DND-41 (cell line): ENCODE data around the gene TRIM68.

ENCODE experiments used
- ATAC-seq: fragments of 200-7000 bp; cut with Tn5 transposase; 3 replicates; pipeline ENCODE4 v1.9.1; 2021; ENCODE audit warnings: low read depth; ENCODE audit not compliant: insufficient read depth
- DNase-seq: peaks from one replicate; pipeline ENCODE4 v3.0.0-alpha.2; 2020
- H2AFZ ChIP-seq: 2 replicates; pipeline ENCODE4 v1.6.0; 2012; ENCODE audit warnings: low read depth, low read length
- H3K27ac ChIP-seq: 2 replicates; pipeline ENCODE4 v1.5.1; 2012; ENCODE audit warnings: low read length, inconsistent platforms
- H3K27me3 ChIP-seq: fragments of 200-600 bp; sonication (generic); 2 replicates; pipeline ENCODE4 v1.6.0; 2012; ENCODE audit warnings: low read length, mild to moderate bottlenecking, inconsistent platforms; ENCODE audit not compliant: insufficient read depth, poor library complexity
- H3K36me3 ChIP-seq: 2 replicates; pipeline ENCODE4 v1.5.1; 2012; ENCODE audit warnings: low read length, inconsistent platforms; ENCODE audit not compliant: insufficient read depth
- H3K4me1 ChIP-seq: 2 replicates; pipeline ENCODE4 v1.5.1; 2012; ENCODE audit warnings: mild to moderate bottlenecking, low read length; ENCODE audit not compliant: insufficient read depth
- H3K4me2 ChIP-seq: 2 replicates; pipeline ENCODE4 v1.6.0; 2012; ENCODE audit warnings: mild to moderate bottlenecking, moderate library complexity, low read length, inconsistent platforms; ENCODE audit not compliant: insufficient read depth
- H3K4me3 ChIP-seq, 2 experiments: fragments of 200-600 bp in 1 of 2; shearing (Covaris generic) in 1 of 2; 2 replicates each; pipeline ENCODE4 v1.5.1; 2012 to 2016; ENCODE audit warnings: inconsistent platforms in 2 of 2, low read length in 2 of 2, mild to moderate bottlenecking in 2 of 2, low read depth in 1 of 2, moderate library complexity in 1 of 2
- H3K79me2 ChIP-seq: 2 replicates; pipeline ENCODE4 v1.6.0; 2012; ENCODE audit warnings: low read length, inconsistent platforms; ENCODE audit not compliant: insufficient read depth
- H3K9ac ChIP-seq: 2 replicates; pipeline ENCODE4 v1.6.0; 2012; ENCODE audit warnings: low read depth, mild to moderate bottlenecking, inconsistent platforms, low read length, moderate library complexity
- H3K9me3 ChIP-seq: 2 replicates; pipeline ENCODE4 v1.5.1; 2012; ENCODE audit warnings: low read length, moderate library complexity, mild to moderate bottlenecking, inconsistent platforms; ENCODE audit not compliant: insufficient read depth, severe bottlenecking
- H4K20me1 ChIP-seq: 2 replicates; pipeline ENCODE4 v1.6.0; 2012; ENCODE audit warnings: low read length; ENCODE audit not compliant: insufficient read depth
- EZH2 ChIP-seq: IDR thresholded peaks from 3 replicates; pipeline ENCODE4 v1.6.1; 2012; ENCODE audit warnings: borderline replicate concordance, low read depth, mild to moderate bottlenecking, moderate library complexity, low read length, inconsistent platforms; ENCODE audit not compliant: severe bottlenecking
- TF ChIP-seq, protein P1 (sequence below): IDR thresholded peaks from 2 replicates; pipeline ENCODE4 v1.5.1; 2012; ENCODE audit warnings: borderline replicate concordance, low read length, moderate library complexity, mild to moderate bottlenecking; ENCODE audit not compliant: poor library complexity, severe bottlenecking; ENCODE audit errors: extremely low read depth

The TRIM68 gene

DNA sequence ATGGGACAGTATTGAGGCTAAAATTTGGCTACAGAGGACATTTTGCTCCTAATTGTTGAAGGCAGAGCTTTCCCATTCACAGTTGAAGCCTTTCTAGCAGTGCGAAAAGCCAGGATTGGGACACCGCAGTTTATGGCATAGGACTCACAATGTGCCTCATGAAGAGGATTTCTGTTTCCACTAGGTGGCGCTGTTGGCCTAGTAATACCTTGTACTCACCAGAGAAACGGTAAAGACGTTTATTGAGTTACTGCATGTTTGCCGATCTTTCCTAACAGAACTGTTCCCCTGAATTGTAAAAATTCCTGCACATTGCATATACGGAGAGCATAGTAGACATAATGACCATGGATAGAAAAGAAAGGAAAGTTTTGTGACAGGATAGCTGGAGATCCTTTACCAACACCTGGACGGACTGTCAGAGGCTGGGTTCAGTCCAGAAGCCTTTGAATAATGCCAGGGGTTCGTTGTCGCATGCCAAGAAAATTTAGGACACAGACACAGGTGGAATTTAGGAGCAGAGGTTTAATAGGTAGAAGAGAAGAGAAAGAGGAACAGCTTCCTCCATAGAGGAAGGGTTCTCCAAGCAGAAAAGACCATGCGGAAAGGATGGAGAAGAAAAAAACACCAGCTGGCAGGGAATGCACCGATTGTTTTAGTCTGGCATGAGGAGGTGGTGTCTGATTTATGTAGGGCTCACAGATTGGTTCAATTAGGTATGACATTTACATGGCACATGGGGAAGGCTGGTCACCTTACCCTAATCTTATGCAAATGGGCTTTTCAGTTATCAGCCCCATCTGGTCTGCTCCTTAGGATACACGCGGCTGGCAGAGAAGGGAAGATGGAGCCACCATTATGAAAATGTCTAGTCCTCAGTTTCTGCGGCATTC, 18.4 kb upstream of the TRIM68 start:
- Histone ChIP-seq H3K27me3 (peaks cover 3% of the 10 kb centered on the region), H3K4me3 (no peak overlapping the region), H3K4me2 (no peak overlapping the region), H3K4me1 (no peaks in the 10 kb centered on the region), H3K27ac (no peak overlapping the region), H3K36me3 (no peaks in the 10 kb centered on the region), H3K9me3 (no peaks in the 10 kb centered on the region), H2AFZ (no peak overlapping the region), H3K9ac (no peak overlapping the region), H4K20me1 (no peaks in the 10 kb centered on the region), H3K79me2 (no peaks in the 10 kb centered on the region)
- ATAC-seq (peak; percentile 67; the same call in 2 of the 3 replicates), DNase-seq (peak; percentile 61)
- TF ChIP-seq EZH2 = no peak
- TF ChIP-seq, protein P1, sequence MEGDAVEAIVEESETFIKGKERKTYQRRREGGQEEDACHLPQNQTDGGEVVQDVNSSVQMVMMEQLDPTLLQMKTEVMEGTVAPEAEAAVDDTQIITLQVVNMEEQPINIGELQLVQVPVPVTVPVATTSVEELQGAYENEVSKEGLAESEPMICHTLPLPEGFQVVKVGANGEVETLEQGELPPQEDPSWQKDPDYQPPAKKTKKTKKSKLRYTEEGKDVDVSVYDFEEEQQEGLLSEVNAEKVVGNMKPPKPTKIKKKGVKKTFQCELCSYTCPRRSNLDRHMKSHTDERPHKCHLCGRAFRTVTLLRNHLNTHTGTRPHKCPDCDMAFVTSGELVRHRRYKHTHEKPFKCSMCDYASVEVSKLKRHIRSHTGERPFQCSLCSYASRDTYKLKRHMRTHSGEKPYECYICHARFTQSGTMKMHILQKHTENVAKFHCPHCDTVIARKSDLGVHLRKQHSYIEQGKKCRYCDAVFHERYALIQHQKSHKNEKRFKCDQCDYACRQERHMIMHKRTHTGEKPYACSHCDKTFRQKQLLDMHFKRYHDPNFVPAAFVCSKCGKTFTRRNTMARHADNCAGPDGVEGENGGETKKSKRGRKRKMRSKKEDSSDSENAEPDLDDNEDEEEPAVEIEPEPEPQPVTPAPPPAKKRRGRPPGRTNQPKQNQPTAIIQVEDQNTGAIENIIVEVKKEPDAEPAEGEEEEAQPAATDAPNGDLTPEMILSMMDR = peak; percentile 80

DNA sequence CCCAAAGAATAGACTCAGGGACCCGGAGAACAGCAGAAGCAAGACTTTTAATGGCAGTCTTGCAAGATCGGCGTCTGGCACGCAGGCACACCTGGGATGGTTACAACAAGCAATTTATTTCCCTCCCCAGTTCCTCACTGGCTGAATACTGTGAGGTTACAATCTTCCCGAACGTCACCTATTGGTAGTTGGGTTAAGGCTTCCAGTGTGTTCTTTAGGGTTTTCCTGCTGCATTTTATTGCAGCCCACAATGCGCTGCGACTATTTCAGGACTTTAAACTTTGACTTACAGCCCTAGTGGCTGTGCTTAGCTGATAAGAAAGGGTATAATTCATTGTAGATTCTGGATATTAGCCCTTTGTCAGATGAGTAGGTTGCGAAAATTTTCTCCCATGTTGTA, 11.5 kb upstream of the TRIM68 start:
- Histone ChIP-seq H2AFZ (no peak overlapping the region), H3K9me3 (no peaks in the 10 kb centered on the region), H3K4me1 (no peaks in the 10 kb centered on the region), H3K9ac (no peak overlapping the region), H3K4me2 (no peak overlapping the region), H3K79me2 (no peaks in the 10 kb centered on the region), H3K4me3 (no peak overlapping the region), H3K27ac (no peak overlapping the region), H3K27me3 (peaks cover 3% of the 10 kb centered on the region), H3K36me3 (no peaks in the 10 kb centered on the region), H4K20me1 (no peaks in the 10 kb centered on the region)
- no peak for TF ChIP-seq EZH2
- TF ChIP-seq, protein P1 = no peak
- ATAC-seq (no peak), DNase-seq (no peak)

DNA sequence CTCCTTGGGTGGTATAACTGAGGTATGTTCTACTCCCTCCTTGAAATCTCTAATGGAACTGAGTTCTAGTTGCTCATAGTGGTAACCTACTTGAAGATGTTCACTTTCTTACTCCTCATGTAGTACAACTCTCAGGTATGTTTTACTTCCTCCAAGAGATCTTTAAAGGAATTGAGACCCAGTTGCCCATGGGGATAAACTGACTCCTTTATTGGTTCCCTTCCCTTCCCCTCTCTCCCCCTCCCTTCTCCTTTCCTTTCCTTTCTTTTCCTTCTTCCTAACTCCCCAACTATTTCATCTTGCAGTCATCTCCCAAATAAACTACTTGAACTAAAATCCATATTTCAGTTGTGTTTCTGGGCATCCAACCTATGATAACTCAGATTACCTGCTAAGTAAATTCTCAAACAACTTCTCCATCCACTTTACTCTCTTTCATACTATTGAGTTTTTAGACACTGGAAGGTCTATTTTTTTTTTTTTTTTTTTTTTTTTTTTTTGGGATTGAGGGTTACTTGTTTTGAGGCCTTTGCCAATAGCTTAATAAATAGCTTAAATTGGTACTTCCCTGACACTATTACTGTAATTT, 7.9 kb upstream of the TRIM68 start:
- no peaks in the 10 kb centered on the region for H3K4me1 ChIP-seq
- no peaks in the 10 kb centered on the region for H3K36me3 ChIP-seq
- H3K79me2 ChIP-seq = no peaks in the 10 kb centered on the region
- no peaks in the 10 kb centered on the region for H3K27me3 ChIP-seq
- no peak for DNase-seq
- H3K4me3 ChIP-seq = no peak overlapping the region
- TF ChIP-seq EZH2 = no peak
- TF ChIP-seq, protein P1 = no peak
- no peak for ATAC-seq
- no peak overlapping the region for H3K27ac ChIP-seq
- no peak overlapping the region for H3K4me2 ChIP-seq
- H2AFZ ChIP-seq = no peak overlapping the region
- no peaks in the 10 kb centered on the region for H4K20me1 ChIP-seq
- no peak overlapping the region for H3K9ac ChIP-seq
- no peaks in the 10 kb centered on the region for H3K9me3 ChIP-seq
